ENCODE measurements around the gene KCNN3.
"Not testable (repeated sequence)": the region's sequence is repeated elsewhere in the genome, so short reads cannot be mapped to it uniquely, and the experiment has no call there.

Gene KCNN3

GRCh38 chr1:154694995-154695394, 175.1 kb downstream of the KCNN3 start:
- DNase-seq = no peak

GRCh38 chr1:154689083-154689482, 181.0 kb downstream of the KCNN3 start:
- no peak for DNase-seq

- no peak for DNase-seq
These were observed 183.6 kb downstream of the KCNN3 start for GRCh38 chr1:154686507-154686906.

- no peak for DNase-seq
These were observed 186.3 kb downstream of the KCNN3 start for GRCh38 chr1:154683820-154684219.

DNA sequence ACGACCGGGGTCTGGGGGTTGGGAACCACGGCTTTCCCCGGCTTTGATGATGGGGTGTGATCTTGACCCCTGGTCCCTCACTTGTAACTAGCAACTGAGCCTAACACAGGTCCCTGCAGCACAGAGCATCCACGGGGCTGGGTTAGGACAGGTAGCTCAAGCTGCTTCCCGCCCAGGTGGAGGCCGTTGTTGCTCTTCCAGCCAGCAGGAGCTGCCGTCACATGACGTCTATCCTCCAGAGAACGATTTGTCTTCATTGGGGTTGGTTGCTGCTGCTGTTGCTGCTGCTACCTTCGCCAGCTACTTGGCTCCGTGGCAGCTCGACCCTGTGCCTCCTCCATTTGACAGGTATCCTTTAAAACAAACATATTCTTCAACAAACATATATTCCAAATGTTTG, 187.8 kb downstream of the KCNN3 start:
- DNase-seq = no peak

- DNase-seq = not testable (repeated sequence)
These were observed 192.2 kb downstream of the KCNN3 start for GRCh38 chr1:154677844-154678243.

DNA sequence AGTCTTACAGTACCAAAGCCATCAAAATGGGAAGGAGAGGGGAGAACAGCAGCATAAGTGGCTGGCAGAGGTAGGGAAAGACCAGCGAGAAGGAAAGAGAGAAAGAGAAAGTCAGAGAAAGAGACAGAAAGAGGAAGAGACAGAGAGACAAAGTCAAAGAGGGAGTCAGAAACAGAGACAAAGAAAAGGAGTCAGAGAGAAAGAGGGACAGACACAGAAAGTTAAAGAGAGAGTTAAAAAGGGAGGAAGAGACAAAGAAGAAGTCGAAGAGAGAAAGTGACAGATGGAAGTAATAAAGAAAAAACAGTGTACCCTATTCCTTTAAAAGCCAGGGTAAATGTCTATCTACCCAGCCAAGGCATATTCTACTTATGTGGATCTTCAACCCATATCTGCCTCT, 193.2 kb downstream of the KCNN3 start:
- DNase-seq = not testable (repeated sequence)

GRCh38 chr1:154674456-154674855, 195.6 kb downstream of the KCNN3 start:
- DNase-seq = not testable (repeated sequence)

GRCh38 chr1:154672245-154672644, 197.8 kb downstream of the KCNN3 start:
- not testable (repeated sequence) for DNase-seq

DNA sequence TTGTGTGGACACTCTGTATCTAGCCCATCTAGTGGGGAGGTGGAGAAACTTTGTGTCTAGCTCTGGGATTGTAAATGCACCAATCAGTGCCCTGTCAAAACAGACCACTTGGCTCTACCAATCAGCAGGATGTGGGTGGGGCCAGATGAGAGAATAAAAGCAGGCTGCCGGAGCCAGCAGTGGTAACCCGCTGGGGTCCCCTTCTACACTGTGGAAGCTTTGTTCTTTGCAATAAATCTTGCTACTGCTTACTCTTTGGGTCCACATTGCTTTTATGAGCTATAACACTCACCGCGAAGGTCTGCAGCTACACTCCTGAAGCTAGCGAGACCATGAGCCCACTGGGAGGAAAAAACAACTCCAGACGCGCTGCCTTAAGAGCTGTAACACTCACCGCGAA, 198.7 kb downstream of the KCNN3 start:
- DNase-seq = not testable (repeated sequence)

- not testable (repeated sequence) for DNase-seq
These were observed 199.5 kb downstream of the KCNN3 start for GRCh38 chr1:154670310-154671270.

- DNase-seq = peak; percentile 28 to 68
These were observed 200.4 kb downstream of the KCNN3 start for GRCh38 chr1:154669464-154670282.

DNA sequence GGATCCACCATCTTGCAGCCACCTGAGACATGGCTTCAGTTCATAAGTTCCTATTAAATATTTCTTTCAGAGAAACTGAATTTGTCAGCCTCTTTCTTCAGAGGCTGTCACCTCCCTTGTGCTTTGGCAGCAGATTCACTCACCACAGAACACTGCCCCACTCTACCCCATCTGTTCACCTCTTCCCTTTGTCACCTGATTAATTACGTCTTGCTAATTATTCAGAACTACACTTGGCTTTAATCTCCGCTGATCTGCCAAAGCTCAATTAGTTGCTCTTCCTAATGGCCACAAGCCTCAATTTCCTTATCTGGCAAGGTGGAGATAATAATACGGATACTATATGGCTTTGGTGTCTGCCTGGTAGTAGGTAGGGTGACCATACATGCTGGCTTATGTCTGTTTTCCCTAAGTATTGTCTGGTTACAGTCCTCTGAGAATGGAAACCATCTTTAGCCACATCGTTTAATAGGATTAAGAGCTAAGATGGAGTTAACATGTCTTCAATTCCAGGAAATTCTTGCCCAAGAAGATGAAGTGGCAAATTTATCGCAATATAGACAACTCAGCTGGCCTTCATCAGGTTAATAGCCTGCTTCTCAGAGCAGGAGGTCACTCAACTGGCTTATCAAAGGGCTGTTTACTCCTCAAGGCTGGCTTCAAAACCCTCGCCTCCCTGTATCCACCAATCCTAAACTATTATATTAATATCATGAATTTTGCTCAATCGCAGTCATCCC, 203.9 kb downstream of the KCNN3 start:
- DNase-seq = no peak

- no peak for DNase-seq
These were observed 205.6 kb downstream of the KCNN3 start for GRCh38 chr1:154664331-154665002.

DNA sequence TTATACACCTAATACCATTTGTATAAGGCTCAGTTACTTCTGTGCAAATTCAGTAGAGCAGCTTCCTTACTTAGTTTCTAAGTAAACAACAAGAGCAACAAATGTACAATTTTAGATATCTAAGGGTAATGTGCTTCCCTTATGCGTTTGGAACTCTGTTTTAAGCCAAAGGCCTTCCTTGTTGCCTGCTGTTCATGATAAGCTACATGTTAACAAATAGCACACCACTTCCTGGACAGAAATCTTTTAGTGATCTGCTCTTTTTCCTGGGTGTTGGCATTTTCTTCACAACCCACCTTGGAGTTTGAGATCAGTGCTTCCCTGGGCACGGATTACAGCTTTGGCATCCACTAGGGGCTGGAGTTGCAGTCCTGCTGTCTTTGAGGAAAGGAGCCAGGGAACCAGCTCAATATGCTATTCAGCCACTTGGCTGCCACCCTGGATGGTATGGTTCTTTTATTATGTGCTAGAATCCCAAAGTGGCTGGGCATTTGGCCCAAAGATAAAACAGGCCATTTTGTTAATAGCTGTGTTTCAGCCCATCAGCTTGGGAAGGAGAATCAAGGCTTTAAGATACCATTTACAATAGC, 206.5 kb downstream of the KCNN3 start:
- no peak for DNase-seq

- no peak for DNase-seq
These were observed 209.0 kb downstream of the KCNN3 start for GRCh38 chr1:154661110-154661509.

DNA sequence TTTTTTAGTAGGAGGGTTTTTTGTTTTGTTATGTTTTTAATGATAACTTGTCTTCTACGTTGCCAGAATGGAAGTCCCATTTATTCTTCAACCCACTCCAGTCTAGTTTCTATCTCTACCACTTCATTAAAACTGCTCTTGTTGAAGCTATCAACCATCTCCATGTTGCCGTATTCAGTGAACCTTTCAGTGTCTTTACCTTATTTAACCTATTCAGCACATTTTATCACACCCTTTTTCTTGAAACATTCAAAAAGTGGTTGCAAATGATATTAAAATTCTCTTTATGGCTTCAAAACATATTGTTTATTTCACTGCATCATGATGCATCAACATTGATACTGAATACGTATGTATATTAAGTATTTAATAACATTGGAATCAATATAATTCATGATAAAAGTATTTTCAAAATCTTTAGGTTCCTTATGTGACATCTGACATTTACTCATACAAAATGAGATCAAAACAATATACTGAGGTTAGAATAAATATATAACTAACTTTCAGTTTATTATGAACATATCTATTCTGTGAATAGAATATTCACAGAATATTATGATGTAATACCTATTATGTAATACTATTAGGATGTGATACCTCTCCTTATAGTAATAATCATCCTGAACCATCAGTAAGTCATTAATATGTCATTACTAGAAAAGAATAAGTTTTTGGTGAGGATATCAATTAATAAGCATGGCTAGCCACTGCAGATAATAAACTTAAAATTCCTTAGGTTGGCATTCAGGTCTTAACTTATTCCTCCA, 210.1 kb downstream of the KCNN3 start:
- DNase-seq = no peak

- no peak for DNase-seq
These were observed 212.5 kb downstream of the KCNN3 start for GRCh38 chr1:154657556-154657955.

DNA sequence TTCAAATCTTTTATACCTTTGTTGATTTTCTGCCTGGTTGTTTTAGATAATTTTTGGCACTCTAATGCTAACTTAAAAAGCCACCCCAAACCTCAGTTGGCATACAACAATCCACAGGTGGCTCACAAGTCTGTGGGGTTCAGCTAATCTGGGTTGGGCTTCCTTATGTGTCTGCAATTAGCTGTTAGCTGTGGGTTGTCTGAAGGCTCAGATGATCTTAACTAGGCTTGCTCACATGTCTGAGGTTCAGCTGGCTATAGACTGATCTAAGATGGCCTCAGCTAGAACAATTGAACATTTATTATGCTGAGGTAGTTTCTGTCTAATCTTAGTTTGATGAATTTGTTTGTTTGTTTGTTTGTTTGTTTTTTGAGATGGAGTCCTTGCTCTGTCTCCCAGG, 217.2 kb downstream of the KCNN3 start:
- no peak for DNase-seq

Measured in NCI-H1930 (cell line).